ACC112 (cell line): Measurements from ENCODE around the gene CISD3.

Source experiments
- H2AFZ ChIP-seq: fragments of 200-600 bp; sonication (generic); one replicate; pipeline ENCODE4 v1.6.0; 2017; ENCODE audit warnings: antibody characterized with exemption, low read length; ENCODE audit not compliant: unreplicated experiment
- H3K27ac ChIP-seq: fragments of 200-600 bp; sonication (generic); 2 replicates; pipeline ENCODE4 v1.5.1; 2014; ENCODE audit warnings: low read depth, mild to moderate bottlenecking, antibody characterized with exemption, low read length, moderate library complexity
- H3K27me3 ChIP-seq: fragments of 200-600 bp; sonication (generic); 2 replicates; pipeline ENCODE4 v1.6.1; 2014; ENCODE audit warnings: mild to moderate bottlenecking, antibody characterized with exemption, low read length, moderate library complexity, mixed read lengths; ENCODE audit not compliant: insufficient read depth
- H3K36me3 ChIP-seq: fragments of 200-600 bp; sonication (generic); 2 replicates; pipeline ENCODE4 v1.6.1; 2016; ENCODE audit warnings: mild to moderate bottlenecking, antibody characterized with exemption, low read length, moderate library complexity, mixed read lengths; ENCODE audit not compliant: insufficient read depth
- H3K4me1 ChIP-seq: fragments of 200-600 bp; sonication (generic); one replicate; pipeline ENCODE4 v1.6.1; 2016; ENCODE audit warnings: low read length, mixed read lengths; ENCODE audit not compliant: insufficient read depth, unreplicated experiment, control insufficient read depth
- H3K4me3 ChIP-seq: fragments of 200-600 bp; sonication (generic); 2 replicates; pipeline ENCODE4 v1.5.1; 2014; ENCODE audit warnings: mild to moderate bottlenecking, low read depth, low read length
- H3K79me2 ChIP-seq: fragments of 200-600 bp; sonication (generic); one replicate; pipeline ENCODE4 v1.6.0; 2016; ENCODE audit warnings: low read length; ENCODE audit not compliant: control insufficient read depth, unreplicated experiment, insufficient read depth

CISD3 gene

GRCh38 chr17:38752308-38753070 lies 22.3 kb downstream of the CISD3 start, which contains the start of gene PSMB3:
TSS of gene PSMB3 (plus strand) at chr17:38752741. CDS start at chr17:38752827, 86 bp downstream.
- H3K4me1 ChIP-seq: peaks cover 16% of the 10 kb centered on the region
- H3K27ac ChIP-seq: peak within 1 kb of the TSS; percentile 62
- no peaks in the 10 kb centered on the region for H3K27me3 ChIP-seq
- peak within 1 kb of the TSS; percentile 76 for H2AFZ ChIP-seq
- H3K4me3 ChIP-seq: peak within 1 kb of the TSS; percentile 87
- H3K36me3 ChIP-seq: peaks cover 12% of the 10 kb centered on the region
- H3K79me2 ChIP-seq: peaks cover 31% of the 10 kb centered on the region

GRCh38 chr17:38753071-38753506 lies 22.9 kb downstream of the CISD3 start:
- H3K4me3 ChIP-seq: peak overlapping the region; percentile 87
- H3K27ac ChIP-seq: peak overlapping the region; percentile 57
- H3K36me3 ChIP-seq: peaks cover 12% of the 10 kb centered on the region
- peak overlapping the region; percentile 32 for H2AFZ ChIP-seq
- H3K4me1 ChIP-seq: peaks cover 16% of the 10 kb centered on the region
- H3K79me2 ChIP-seq: peaks cover 26% of the 10 kb centered on the region
- H3K27me3 ChIP-seq: no peaks in the 10 kb centered on the region

DNA sequence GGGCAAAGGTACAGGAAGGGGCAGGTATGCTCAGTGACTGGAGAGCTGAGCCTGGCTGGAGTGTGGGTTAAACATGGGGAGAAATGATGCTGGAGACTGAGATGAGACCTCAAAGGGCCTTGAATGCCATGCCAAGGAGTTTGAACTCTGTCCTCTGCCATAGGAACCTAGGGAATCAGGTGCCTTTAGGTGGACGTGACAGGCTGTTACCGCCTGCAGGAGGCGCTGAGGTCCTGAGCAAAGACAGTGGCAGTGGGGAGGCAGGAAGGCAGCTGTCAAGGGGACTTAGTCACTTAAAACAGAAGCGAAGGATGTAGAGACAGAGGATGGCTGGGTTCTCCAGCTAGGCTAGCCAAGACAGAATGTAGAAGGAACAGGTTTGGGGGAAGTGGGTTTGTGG lies 31.5 kb downstream of the CISD3 start:
- Histone ChIP-seq H3K27me3 (no peaks in the 10 kb centered on the region), H3K4me1 (no peaks in the 10 kb centered on the region), H3K79me2 (no peaks in the 10 kb centered on the region), H3K27ac (no peak overlapping the region), H3K36me3 (peaks cover 20% of the 10 kb centered on the region), H3K4me3 (no peak overlapping the region), H2AFZ (no peak overlapping the region)

GRCh38 chr17:38762231-38762630 lies 32.1 kb downstream of the CISD3 start:
- H3K27ac ChIP-seq: no peak overlapping the region
- peaks cover 20% of the 10 kb centered on the region for H3K36me3 ChIP-seq
- no peaks in the 10 kb centered on the region for H3K4me1 ChIP-seq
- no peak overlapping the region for H3K4me3 ChIP-seq
- no peak overlapping the region for H2AFZ ChIP-seq
- H3K27me3 ChIP-seq: no peaks in the 10 kb centered on the region
- H3K79me2 ChIP-seq: no peaks in the 10 kb centered on the region

GRCh38 chr17:38766341-38766740 lies 36.2 kb downstream of the CISD3 start:
- no peak overlapping the region for H2AFZ ChIP-seq
- no peaks in the 10 kb centered on the region for H3K4me1 ChIP-seq
- H3K27me3 ChIP-seq: no peaks in the 10 kb centered on the region
- no peak overlapping the region for H3K4me3 ChIP-seq
- H3K36me3 ChIP-seq: peaks cover 15% of the 10 kb centered on the region; the same call in 1 of the 2 replicates
- no peaks in the 10 kb centered on the region for H3K79me2 ChIP-seq
- no peak overlapping the region for H3K27ac ChIP-seq

- H3K36me3 ChIP-seq: peaks cover 28% of the 10 kb centered on the region
- no peak overlapping the region for H2AFZ ChIP-seq
- no peaks in the 10 kb centered on the region for H3K27me3 ChIP-seq
- no peaks in the 10 kb centered on the region for H3K79me2 ChIP-seq
- no peaks in the 10 kb centered on the region for H3K4me1 ChIP-seq
- no peak overlapping the region for H3K27ac ChIP-seq
- no peak overlapping the region for H3K4me3 ChIP-seq
These were observed 38.3 kb downstream of the CISD3 start for GRCh38 chr17:38768417-38768816.

DNA sequence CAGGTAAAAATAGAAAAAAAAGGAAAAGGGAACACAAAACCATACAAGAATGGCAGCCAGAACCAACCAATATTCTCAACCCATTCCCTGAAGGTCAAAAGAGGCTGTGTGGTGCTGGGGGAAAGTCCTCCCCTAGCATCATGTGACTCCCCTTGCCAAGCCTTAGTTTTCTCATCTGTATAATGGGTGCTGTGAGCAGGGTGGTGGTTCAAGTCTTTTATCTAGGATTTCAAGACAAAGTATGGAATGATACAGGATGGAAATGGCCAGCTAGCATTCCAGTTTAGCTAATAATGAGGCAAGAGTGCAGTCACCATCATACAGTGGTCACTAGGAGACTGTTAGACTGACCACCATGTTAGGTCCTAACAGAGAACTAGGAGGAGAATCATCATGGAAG lies 43.1 kb downstream of the CISD3 start:
- Histone ChIP-seq H3K27ac (no peak overlapping the region), H3K4me1 (no peaks in the 10 kb centered on the region), H3K36me3 (peaks cover 24% of the 10 kb centered on the region), H2AFZ (no peak overlapping the region), H3K4me3 (no peak overlapping the region), H3K79me2 (no peaks in the 10 kb centered on the region), H3K27me3 (no peaks in the 10 kb centered on the region)

GRCh38 chr17:38777641-38778250 lies 47.6 kb downstream of the CISD3 start:
- no peak overlapping the region for H3K4me3 ChIP-seq
- H3K4me1 ChIP-seq: no peaks in the 10 kb centered on the region
- no peaks in the 10 kb centered on the region for H3K79me2 ChIP-seq
- H3K27ac ChIP-seq: no peak overlapping the region
- no peaks in the 10 kb centered on the region for H3K27me3 ChIP-seq
- H3K36me3 ChIP-seq: peaks cover 21% of the 10 kb centered on the region; the same call in 1 of the 2 replicates
- H2AFZ ChIP-seq: no peak overlapping the region

DNA sequence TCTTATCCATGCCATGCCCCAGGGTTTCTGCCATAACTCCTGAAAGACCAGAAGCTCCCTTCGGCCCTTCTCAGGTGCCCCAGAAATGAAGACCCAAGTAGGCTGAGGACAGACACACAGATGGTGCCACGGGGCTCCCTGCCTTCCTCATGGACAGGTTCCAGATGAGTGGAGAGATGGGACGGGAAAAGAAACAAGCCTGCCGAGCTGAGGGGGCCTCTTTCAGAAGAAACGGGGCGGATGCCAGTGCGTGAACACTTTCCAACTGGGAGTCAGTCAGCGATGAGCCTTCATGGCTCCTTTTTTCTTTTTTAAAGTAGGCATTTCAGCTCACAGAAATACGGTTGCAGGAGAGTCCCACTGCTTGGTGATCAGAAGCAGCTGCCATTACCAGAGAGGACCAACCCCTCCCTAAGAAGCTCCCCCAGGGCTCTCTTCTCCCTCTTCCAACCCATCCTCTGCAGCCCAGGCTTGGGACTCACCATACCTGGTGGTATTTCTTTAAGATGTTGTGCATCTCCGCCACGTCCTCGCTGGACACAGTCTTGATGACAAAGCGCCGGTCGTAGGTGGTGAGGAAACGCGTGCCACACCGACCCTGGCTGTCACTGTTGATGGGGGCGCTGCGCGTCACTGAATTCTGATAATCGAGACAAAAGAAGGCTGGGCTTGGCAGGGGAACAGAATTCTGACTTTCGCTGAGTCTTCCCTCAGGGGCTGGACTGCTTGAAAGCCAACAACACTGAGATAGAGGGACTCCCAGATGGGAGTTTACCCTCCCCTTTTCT lies 50.0 kb downstream of the CISD3 start:
- H3K4me3 ChIP-seq: no peak overlapping the region
- no peak overlapping the region for H2AFZ ChIP-seq
- no peaks in the 10 kb centered on the region for H3K4me1 ChIP-seq
- no peak overlapping the region for H3K27ac ChIP-seq
- no peaks in the 10 kb centered on the region for H3K27me3 ChIP-seq
- peaks cover 22% of the 10 kb centered on the region; the same call in 1 of the 2 replicates for H3K36me3 ChIP-seq
- no peaks in the 10 kb centered on the region for H3K79me2 ChIP-seq

- Histone ChIP-seq H3K79me2 (peaks cover 13% of the 10 kb centered on the region), H3K4me1 (no peaks in the 10 kb centered on the region), H3K27me3 (no peaks in the 10 kb centered on the region), H3K27ac (no peak overlapping the region), H3K36me3 (peaks cover 27% of the 10 kb centered on the region; the same call in 1 of the 2 replicates), H2AFZ (no peak overlapping the region), H3K4me3 (no peak overlapping the region)
These were observed 53.1 kb downstream of the CISD3 start for GRCh38 chr17:38783227-38783626.
